Activated T-cell treated with anti-CD3 and anti-CD28 coated beads for 48 hours (primary cell): Measurements from ENCODE around the gene OTUD5.
A peak's percentile ranks its signal among the peaks of the same experiment; 100 is the strongest.

Source experiments
- DNase-seq: peaks from one replicate; pipeline ENCODE4 v3.0.0-alpha.2; 2020; ENCODE audit warnings: low read depth

OTUD5 gene

DNA sequence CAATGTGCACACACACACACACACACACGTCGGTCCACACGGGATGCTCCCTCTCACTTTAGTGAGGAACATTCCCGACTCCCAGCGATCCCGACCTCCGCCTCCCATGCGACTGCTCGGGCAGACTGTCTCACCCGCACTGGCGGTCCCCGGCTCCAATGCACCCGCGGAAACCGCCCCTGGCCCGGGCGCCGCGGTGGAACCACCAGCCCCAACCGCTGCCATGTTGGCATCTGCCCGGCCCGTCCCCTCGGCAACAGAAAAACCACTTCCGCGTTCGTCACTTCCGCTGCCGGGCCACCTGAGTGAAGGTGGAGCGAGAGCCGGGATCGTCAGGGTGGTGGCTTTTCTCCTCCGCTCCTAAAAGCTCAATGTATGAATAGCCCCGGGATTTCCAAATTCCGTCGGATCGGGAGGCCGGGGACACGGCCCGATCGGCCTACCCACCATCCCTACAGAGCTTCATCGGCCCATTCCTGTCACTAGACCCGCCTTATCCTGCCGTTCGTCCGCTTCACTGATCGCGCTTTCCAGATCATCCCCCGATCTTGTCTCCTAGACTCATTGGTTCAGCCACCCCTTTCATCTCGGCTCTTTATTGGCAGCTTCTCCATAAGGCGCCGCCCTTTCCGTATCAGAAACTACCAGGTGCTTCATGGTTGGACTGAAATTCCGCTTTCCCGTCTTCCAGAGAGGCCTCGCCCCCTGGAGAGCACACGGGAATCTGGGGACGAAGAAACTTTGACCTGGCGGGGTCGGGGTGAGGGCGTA is 45.8 kb downstream of the OTUD5 start, which contains the start of gene SLC35A2:
Gene SLC35A2, minus strand, starts transcription at position 235 of the 771 bp plus-strand sequence. Its CDS starts 10 bp downstream, at position 225.
- DNase-seq: peak; percentile 80

DNA sequence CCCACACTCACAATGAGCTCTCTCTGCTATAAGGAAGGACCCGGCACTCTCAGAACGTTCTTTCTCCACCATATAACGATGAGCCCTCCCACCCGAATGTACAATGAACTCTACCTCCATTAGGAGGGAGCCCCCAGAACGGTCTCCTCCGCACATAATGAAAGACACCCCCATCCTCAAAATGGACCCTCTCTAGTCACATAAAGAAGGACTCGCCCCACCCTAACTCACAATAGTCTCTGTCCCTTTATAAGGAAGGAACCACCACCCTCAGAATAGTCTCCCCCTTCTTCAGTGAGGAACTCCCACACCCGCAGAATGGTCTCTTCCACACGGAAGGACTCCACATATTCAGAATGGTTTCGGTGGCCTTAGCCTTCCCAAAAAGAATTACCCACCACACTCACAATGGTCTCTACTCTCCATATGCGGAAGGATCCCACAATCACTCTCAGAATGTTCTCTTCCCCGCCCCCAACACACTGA is 46.4 kb downstream of the OTUD5 start:
- DNase-seq: no peak

DNA sequence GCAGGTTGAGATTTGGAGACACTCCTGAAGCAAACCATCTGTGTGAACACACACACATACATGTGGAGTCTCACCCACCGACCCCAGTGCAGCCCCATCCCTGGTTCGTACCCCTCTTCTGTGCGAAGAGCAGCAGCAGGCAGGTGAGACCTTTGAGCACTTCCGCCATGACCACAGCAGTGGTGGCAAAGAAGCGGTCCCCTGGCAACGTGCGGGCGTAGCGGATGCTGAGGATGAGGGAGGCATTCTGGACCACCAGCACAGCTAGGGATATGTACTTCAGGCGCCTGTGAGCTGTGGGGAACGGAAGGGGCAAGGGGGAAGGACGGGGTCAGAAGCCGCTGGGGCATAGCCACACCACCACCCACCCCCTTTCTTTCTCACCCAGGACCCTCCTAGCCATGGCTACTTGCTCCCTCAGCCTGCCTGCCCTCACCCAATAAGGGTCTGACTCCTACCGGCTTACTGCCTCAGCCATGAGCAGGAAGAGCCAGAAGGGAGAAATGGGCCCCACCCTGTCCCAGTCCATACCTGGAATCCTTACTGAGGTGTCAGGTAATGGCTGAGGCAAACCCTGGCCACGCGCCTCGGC is 47.6 kb downstream of the OTUD5 start:
- DNase-seq: no peak

DNA sequence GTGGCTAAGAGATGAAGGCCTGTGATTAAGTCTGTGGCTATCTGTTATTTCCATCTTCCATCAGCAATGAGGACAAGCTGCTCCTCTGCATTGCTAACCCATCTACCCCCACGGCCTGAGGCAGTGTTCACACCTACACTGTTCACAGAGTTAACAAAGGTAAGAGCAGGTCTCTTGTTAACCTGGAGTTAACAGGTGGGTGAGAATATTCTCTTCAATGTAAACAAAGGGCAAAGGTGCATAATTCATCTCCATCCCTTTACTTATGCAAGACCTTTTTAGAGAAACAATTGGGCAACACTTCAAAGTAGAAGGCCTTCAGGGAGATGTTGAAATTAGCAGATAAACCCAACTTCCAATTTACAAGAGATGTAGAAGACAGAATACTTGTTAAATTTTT is 48.8 kb downstream of the OTUD5 start:
- no peak for DNase-seq

DNA sequence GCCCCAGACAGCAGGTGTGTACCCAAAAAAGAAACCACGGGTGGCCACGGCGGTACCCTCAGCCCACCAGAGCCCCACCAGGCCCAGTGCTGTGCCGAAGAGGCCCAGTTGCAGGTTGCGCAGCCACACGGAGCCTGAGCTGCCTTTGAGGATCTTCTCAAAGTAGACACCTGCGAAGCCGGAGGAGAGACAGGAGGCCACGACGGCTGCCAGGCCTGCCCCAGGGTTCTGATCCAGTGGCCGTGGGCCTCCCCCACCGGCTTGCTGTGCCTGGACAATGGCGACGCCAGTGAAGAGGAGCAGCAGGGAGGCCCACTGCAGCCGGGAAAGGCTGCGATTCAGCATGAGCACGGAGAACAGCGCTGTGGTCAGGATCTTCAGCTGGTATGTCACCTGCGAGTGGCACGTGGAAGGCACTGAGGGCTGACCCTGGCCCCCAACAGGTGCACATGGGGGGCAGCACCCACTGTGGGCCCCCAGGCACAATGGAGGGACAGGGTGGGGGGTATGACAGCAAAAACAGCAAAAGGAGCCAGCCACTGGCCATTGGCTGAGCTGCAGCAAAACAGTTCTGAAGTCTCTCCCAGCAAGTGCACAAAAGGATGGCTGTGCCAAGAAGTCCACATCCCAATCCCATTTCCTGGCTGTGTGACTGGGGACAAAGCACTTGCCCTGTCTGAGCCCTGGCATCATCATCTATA is 52.2 kb downstream of the OTUD5 start:
- no peak for DNase-seq

DNA sequence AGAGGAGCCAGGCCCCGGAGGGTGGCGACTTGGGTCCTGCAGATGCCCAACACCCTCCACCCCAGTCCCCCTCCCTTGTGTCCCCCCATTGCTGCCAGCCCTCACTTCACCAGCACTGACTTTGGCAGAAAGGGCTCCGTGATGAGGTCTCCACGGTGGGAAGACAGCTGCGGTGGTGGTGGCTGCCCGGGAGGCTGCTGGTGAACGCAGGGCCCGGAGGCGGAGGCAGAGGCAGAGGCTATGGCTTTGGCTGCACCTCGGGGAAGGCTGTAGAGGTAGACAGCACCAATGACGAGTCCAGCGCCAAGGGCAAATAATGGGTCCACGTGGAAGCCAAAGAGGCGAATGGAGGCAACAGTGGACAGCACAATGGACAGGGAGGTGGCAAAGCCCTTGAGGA is 52.8 kb downstream of the OTUD5 start:
- no peak for DNase-seq

DNA sequence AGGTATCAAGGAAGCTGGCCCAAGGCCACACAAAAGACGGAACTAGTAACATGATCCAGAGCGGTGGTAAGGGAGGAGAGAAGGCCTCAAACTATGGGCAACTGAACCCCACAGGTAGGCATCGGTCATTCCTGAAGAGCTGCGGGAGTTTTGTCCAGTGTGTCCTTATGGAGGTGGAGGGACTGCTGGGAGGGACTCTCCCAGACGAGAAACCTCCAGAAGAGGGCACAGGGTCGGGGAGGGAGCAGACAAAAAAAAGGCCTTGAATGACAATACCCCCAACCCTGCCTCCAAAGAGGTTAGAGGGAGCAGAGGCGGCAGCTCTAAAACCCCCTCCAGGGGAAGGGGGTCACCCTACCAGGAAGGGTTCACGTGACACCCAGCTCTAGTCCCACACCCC is 53.2 kb downstream of the OTUD5 start:
- no peak for DNase-seq

DNA sequence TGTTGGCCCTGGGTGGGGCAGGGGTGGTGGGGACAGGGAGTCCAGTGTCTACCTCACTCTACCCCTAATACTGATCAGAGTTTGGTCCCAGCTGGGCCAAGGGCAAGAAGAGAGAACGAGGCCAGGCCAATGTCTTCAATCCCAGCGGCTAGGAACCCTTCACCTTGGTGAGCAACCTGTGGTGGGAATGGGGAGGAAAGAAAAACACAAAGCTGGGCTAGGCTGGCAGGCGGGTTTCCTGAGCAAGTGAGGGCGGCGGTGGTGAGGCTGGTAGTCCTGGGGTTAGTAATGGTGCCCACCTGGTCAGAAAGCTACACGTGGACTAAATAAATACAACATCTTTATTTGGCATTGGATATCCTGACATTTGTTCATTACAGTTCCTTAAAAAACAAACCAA is 54.1 kb downstream of the OTUD5 start:
- no peak for DNase-seq

DNA sequence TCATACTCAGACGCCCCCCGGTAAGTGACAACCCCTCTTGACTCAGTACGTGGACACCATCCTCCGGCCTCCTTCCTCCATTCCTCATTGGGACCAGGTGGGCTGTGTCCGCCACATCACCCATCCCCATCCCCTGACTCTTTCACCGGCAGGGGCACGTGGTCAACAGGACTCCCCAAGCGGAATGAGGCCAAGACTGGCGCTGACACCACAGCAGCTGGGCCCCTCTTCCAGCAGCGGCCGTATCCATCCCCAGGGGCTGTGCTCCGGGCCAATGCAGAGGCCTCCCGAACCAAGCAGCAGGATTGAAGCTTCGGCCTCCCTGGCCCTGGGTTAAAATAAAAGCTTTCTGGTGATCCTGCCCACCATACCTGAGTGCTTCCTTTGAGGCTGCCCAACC is 54.6 kb downstream of the OTUD5 start:
- DNase-seq: no peak

DNA sequence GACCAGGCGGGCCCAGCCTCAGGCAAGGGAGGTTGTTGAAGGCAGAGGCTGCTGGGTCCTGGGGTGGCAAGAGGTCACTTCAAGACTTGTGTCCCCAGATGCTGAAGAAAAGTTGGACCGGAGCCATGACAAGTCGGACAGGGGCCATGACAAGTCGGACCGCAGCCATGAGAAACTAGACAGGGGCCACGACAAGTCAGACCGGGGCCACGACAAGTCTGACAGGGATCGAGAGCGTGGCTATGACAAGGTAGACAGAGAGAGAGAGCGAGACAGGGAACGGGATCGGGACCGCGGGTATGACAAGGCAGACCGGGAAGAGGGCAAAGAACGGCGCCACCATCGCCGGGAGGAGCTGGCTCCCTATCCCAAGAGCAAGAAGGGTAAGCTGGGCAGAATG is 55.3 kb downstream of the OTUD5 start:
- DNase-seq: no peak

DNA sequence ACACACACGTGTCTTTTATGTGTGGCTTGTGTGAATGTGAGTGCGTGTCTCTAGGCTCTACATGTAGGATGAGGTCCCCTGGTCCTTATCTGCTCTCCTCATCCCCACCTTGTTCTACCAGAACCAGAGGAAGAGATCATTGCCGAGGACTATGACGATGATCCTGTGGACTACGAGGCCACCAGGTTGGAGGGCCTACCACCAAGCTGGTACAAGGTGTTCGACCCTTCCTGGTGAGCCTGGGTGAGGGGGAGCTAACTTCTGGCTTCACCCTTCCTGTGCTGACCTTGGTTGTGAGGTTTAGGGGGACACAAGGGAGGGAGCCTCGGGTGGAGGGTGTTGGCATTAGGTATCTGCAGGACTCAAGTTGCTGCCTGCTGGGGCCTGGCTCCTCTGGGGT is 56.3 kb downstream of the OTUD5 start:
- DNase-seq: no peak

DNA sequence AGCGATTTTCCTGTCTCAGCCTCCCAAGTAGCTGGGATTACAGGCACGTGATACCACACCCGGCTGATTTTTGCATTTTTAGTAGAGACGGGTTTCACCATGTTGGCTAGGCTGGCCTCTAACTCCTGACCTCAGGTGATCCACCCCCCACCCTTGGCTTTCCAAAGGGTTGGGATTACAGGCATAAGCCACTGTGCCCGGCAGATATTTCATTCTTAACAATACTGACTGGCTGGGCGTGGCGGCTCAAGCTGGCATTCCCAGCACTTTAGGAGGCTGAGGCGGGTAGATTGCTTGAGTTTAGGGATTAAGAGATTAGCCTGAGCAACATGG is 58.4 kb downstream of the OTUD5 start:
- no peak for DNase-seq

DNA sequence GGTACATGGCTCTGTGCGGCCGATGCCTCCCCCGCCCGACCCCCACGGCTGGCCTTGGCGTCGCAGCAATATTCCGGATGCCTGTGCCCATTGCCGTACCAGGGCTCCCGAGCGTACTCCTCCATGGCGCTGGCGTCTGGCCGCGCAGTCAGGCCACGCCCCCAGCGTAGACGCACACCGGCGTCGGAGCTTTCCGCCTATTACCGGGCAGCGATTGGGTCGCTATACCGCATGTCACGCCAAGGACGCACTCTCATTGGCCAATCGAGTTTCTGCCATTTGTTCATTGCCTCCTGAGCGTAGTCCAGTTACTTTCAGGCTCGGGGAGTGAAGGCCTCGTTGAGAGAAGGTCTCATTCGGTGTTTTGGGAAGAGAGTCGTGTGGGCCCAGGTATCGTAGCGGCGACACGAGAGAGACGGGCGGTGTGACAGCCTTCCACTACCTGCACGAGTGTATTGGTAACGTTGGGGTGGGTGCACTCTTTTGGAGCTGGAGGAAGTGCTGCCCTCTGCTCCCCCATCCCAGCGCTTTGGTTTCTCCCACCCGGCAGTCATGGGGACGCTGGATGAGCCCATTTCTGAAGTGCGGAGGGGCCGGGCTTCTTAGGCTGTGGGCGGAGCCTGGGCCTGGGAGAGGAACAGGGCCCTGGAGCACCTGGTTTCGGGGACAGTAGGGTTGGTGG is 59.6 kb downstream of the OTUD5 start, which contains the start of the genes PQBP1 and TIMM17B:
Gene PQBP1, plus strand, starts transcription at position 306 of the 682 bp plus-strand sequence. CDS start 580 bp downstream, outside the sequence.
Gene TIMM17B, minus strand, starts transcription at position 144 of the 682 bp plus-strand sequence. Its CDS starts 19 bp downstream, at position 125.
- DNase-seq: peak; percentile 80

DNA sequence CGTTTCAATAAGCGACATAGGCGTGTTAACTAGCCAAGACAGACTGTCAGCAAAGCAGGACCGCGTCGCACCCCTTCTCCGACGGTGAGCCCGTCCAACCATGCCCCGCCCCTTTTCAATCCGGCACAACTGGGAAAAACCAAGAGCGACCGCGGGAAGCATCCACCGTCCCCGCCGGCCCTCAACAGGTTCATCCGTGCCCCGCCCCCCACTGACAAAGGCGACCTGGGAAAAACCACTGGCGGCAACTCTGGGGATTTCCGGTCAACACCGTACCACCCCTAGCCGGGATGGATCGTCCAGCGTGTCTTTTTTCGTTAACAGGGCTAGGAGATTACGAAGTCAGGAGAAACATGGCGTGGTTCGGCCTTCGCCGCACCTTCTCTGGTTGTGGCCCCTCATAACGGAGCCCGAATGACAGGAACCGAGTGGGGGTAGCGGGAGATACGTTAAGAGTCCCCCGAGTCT is 60.2 kb downstream of the OTUD5 start:
- peak; percentile 55 for DNase-seq

DNA sequence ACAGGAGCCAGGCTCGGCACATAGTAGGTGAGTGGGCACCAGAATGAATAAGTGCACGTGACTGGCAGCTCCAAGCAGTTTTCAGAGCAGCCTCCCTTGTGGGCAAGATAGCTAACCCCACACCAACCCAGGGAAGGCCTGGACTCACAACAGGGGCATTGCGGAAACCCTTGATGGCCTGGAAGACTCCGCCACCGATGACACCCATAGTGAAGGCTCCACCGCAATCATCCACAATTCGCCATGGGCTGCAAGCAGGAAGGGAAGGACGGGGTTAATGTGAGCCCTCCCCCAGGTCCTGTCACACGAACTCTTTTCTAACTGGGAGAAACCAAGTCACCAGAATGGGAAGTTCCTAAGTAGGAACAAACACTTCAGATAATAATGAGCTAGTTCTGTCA is 60.8 kb downstream of the OTUD5 start:
- no peak for DNase-seq

DNA sequence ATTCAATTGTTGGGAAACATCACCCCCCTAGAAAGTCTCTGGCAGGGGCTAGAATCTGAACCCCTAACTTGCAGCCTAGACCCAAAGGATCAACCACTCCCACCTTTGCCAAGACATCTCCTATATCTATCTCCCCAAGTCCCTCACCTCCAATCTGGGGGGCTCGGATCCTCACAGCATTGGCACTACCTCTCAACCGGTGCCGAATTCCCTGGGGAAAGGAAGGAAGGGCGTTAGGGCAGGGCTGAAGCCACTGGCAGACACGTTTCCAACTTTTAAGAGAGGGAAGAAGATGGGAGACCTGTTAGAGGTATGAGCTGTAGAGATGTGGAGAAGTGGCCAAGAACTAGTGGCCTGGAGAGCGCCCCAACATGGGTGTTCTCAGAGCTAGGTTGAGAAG is 62.5 kb downstream of the OTUD5 start:
- no peak for DNase-seq

DNA sequence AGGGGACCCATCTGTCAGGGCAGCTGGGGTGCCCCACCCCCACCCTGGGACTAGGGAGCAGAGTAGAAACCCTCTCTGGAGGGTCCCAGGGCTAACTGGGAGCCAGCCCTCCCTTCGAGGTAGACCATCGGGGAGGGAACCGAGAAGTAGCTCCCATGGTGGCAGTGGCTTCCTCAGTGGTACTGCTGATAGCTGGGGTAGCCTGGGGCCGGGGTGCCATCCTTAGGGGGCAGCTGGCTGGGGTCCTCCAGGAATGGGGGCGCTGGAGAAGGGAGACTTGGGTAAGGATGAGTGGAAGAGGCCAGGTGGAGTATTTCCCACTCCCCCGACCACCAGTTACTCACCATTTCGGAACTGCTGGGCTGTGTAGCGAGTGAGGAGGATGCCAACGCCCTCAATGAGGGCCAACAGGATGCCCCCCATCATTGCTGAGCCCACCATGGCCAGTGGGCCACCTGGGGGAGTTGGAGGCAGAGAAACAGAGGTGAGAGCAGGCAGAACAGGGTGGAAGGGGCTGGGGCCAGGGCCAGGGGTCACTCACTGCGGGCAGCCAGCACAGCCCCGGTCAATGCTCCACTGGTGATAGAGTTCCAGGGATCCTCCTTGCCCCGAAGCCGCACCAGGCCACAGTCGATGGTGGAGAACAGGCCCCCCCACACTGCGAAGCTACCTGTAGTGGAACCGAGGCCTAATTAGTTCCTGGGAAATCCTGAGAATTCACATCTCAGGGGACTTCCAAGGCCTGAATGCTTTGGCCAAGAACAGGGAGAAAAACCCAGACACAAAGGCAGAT is 63.7 kb downstream of the OTUD5 start:
- no peak for DNase-seq

DNA sequence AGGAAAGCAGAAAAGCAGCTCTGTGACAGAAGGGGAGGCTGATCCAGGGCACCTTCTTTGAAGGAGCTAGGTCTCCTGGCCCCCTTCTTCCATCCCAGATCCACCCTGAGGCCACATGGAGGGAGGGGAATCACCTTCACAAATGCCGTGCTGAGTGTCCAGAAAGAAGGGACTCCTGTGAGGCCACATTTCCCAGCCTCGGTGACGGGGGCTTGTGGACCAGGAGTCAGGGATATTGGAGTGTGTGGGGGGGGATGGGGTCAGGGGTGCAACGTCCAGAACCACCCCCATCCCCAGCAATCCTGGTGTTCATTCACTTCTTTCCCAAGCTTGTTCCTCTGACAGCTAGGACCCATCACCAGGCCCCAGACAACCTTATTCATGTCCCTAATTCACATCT is 64.5 kb downstream of the OTUD5 start:
- DNase-seq: no peak

DNA sequence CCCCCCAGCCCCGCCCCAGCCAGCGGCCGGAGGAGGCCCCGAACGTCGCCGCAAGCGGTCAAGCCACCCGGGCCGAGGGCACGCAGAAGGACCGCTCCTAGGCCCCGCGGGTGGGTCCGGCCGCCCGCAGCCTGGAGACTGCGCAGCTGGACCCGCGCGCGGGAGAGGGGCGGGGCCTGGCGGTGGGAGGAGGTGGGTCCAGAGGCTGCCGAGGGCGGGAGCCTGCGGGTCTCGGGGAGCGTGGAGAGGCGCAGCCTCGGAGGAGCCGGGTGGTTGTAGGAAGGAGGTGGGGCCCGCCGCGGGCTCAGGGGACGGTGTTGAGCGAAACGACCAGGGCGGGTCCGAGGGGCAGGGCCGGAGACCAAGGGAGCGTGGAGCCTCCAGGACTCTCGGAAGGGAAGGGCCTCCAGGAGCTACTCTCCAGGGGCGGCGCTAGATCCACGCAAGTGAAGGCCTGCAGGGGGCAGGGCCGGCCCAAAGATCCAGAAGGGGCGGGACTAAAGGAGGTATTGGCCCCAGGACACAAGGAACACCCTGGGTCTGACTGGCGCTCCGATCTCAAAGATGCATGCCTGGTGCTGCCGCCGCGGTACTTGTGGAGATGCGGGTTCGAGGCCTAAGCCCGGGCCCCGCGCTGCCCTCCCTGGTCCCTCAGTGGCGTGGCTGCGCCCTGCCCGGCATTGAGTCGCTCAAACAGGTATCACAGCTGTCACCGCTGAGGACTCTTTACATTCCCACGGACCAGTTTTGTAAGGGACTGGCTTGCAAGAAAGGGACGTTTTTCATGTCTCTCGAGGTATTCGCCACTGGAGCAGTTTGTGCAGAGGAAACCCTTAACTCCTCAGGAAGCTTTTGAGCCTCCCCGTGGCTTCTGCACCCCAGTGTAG is 65.8 kb downstream of the OTUD5 start:
- peak; percentile 65 for DNase-seq

DNA sequence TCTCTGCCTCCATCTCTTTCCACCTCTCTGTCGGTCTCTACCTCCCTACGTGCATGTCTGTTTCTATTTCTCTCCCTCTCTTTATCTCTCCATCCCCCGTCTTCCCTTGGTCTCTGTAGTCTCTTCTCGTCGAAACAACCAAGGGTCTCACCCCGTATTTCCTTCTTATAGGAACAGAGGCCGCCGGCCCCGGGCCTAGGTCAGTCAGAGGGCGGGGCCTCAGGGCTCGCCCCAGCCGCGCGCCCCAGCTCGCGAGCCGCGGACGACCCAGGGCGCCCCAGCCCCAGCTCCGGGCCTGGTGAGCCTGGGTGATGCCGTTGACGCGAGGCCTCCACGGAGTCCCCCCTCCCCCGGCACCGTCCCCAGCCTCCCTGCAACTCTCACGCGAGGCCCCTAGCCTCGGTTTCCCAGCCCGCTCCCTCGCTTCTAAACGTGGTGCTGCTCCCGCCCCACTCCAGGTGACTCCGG is 66.4 kb downstream of the OTUD5 start:
- no peak for DNase-seq
